Fibroblast of villous mesenchyme (primary cell): ENCODE results near the gene KCNE4. TPM values are rescaled to one million over a fixed set of nuclear protein-coding genes. Genes with fewer than 3 reads are reported as not detected.

Experiments
- DNase-seq: peaks from one replicate; pipeline ENCODE4 v3.0.0-alpha.2; 2010; ENCODE audit warnings: low read depth
- H3K4me3 ChIP-seq: 2 replicates; pipeline ENCODE4 v1.5.1; 2011; ENCODE audit warnings: low read depth, mild to moderate bottlenecking, low read length
- CTCF ChIP-seq: IDR thresholded peaks from 2 replicates; pipeline ENCODE4 v1.5.1; 2012; ENCODE audit warnings: low read depth, mild to moderate bottlenecking, low read length; ENCODE audit not compliant: insufficient read depth
- total RNA-seq: library from RNA; depleted of rRNA; stranded (reverse); fragments of >200 nt; gene quantifications from 2 replicates; pipeline ENCODE4 v1.2.3, GENCODE V29; 2012

The KCNE4 gene
- total RNA-seq, 1 donor: 13.4 TPM

GRCh38 chr2:223044916-223045700 lies 6.9 kb upstream of the KCNE4 start:
- H3K4me3 ChIP-seq: no peak overlapping the region
- no peak for TF ChIP-seq CTCF
- no peak for DNase-seq

DNA sequence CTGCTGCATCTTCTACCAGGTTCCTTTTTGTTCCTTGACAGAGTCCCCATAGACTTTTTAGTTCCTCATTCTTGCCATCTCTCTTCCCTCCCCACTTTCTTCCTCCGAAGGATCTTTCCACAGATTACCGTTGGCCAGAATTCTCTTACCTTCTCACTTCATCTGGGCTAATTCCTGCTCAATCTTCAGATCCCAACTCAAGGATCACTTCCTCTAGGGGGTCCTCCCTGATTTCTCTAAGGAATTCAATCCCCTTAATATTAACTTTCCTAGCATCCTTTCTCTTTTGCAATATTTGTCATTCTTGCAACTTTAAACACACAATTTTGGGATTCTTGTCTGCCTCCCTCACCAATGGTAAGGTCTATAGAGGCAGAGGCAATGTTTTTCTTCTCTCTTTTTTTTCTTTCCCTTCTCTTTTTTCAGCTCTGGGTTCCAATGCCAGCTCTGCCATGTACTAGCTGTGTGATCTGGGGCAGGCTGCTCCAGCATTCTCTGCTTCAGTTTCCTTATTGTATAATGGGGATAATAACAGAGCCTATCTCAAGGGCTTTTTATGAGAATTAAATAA lies 5.4 kb upstream of the KCNE4 start:
- TF ChIP-seq CTCF: no peak
- H3K4me3 ChIP-seq: no peak overlapping the region
- no peak for DNase-seq

DNA sequence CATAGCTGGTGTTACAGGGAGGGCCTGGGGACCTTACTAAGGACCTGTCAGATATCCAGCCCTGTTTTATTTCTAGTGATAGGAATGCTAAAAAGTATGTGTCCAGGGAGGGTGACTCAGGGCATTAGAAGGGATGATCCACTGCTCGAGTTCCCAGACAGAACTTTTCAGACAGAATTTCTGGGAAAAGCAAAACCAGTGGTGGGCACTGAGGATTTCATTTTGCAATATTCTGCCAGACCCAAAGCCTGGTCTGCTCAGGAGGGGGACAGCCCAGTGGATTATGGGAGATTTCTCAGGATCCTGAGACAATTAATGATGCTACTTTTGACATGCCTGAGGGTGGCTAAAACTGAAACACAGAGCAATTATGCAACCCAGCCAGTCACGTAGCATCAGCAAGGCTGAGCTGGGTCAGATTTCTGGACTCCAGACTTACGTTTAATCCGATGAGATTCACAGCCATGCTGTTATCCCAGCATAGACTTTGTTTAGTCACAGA lies 4.7 kb upstream of the KCNE4 start:
- no peak for TF ChIP-seq CTCF
- peak; percentile 96 for DNase-seq

DNA sequence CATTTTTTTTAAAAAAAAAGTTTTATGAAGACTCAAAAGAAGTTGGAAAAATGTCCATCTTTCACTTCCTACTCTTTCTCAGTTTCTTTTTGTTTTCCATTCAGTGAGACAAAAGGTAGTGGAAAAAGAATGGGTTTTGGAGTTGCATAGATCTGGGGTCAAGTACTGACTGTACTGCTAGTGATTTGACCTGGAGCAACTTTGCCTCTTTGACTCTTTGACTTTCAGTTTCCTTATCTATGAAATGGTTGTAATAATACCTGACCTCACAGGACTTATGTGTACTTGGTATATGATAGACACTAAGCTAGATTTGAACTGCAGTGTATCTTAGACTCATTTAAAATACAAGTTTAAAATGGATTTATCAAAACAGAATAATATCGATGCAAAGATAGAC lies 3.5 kb upstream of the KCNE4 start:
- no peak for DNase-seq
- H3K4me3 ChIP-seq: no peak overlapping the region

More for the DNA sequence above, 4.7 kb upstream of the KCNE4 start:
- no peak overlapping the region for H3K4me3 ChIP-seq

GRCh38 chr2:223049356-223049755 lies 2.6 kb upstream of the KCNE4 start:
- TF ChIP-seq CTCF: no peak
- H3K4me3 ChIP-seq: no peak overlapping the region
- DNase-seq: no peak

More for the DNA sequence above, 3.5 kb upstream of the KCNE4 start:
- TF ChIP-seq CTCF: no peak

DNA sequence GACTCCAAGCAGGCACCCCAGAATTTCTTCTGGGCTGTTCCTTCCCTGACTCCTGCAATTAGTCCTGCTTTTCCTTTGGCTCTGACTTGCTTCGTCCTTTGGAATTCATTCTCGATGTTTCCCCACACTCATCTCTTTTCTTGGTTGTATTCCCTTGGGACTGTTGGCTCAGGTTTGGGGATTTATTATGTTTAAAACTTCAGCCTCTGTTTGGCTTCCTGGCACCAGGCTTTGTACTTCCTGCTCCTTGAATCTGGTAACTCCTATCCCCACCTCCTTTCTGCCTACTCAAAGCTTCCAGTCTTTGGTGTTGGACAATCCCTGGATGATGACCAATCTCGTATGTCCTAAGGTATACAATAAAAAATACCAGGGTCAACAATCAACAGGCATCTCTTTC lies 1.8 kb upstream of the KCNE4 start:
- no peak for TF ChIP-seq CTCF
- no peak for DNase-seq
- no peak overlapping the region for H3K4me3 ChIP-seq
